CD4-positive, alpha-beta T cell treated with Interleukin-12 subunit alpha and Interleukin-12 subunit beta, for 1 hour (primary cell): Measurements from ENCODE around the gene UBAC2.

Experiments
- DNase-seq: peaks from one replicate; pipeline ENCODE4 v3.0.0-alpha.2; 2020

Gene UBAC2

GRCh38 chr13:99344610-99345208 is 144.1 kb downstream of the UBAC2 start:
- no peak for DNase-seq

DNA sequence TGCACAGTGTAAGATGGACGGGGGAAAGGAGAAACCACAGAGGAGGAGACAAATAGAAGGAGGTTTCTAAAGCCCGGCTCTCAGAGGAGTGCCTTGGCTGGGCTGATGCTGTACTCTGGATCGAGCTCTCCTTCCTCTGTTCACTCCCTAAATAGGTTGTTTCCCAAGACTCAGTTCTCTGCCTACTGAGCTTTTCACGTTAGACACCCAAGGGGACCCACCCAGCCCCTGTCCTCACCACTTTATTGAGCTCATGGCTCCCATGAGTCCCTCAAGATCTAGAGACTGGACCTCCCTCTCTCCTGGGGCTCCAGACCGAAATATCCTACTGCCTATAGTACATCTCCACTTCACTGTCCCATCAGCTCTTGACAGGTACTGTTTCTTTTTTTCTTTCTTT is 144.7 kb downstream of the UBAC2 start:
- DNase-seq: no peak

DNA sequence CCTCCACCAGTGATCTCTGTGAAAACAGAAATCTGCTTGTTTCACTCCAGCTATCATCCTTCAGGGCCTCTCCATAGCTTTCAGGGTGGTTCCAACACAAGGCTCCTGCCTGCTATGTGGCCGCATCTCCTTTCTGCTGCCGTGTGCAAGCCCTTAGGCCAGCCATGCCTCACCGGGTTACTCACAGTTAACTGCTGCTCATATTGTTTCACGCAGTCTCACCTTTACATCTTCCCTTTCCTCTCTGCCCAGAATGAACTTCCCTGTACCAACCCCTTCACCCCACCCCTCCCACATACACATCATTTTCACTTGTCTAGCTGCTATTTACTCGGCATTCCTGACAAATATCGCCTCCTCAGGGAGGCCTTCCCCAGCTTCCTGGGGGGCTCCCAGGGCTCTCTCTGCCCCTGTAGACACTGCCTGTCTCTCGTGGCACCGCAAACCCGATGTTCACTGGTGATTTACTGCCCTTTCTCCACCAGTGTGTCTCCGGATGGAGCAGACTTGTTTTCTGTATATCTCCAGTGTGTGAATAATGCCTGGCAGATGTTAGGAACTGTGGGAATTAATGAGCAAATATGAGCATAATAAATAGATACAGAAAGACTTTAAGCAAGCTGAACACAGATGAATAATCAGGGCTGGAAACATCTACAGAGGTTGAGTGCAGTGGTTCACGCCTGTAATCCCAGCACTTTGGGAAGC is 145.8 kb downstream of the UBAC2 start:
- DNase-seq: no peak

DNA sequence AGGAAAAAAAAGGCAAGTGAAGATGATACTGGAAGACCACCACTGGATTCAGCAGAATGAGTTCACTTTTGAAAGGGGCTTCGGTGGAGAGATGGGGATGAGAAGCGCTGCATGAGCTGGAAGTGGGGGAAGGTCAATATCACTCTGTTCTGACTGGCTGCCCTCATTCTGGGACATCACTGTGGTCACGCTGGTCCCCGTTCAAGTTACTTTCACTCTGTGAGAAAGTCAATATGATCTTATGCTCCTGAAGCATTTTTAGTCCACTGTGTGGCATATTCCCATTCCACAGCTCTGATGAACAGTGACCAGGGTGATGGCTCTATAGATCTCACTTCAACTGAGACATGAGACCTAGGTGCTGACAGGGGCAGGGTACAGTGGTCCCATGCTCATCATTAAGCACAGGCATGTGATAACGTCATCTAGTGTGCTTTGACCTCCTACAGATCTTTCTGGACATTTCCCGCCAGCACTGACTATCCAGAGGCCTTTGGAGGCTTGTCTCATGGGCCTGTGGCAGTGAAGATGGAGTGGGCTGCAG is 146.8 kb downstream of the UBAC2 start:
- DNase-seq: no peak

- DNase-seq: no peak
Measured at GRCh38 chr13:99347911-99348451, 147.3 kb downstream of the UBAC2 start.

- no peak for DNase-seq
Measured at GRCh38 chr13:99350191-99350590, 149.5 kb downstream of the UBAC2 start.

DNA sequence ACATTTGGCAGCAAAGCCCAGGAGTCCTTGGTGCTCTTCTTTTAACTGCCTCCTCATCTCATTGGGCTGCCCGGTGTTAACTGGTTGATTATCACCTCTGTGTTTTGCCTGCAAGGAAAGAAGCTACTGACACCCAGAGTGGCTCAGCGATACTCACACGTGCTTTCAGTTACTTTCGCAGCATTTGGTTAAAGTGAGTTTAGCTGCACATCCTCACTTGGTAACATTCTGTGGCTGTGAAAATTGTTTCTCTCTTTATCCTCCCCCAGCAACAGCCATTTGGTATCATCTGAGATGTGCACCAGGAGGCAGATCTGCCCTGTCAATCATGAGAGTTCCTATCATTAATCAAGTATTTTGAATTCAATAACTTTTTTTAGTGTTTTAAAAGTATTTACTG is 151.1 kb downstream of the UBAC2 start:
- DNase-seq: peak; percentile 73

DNA sequence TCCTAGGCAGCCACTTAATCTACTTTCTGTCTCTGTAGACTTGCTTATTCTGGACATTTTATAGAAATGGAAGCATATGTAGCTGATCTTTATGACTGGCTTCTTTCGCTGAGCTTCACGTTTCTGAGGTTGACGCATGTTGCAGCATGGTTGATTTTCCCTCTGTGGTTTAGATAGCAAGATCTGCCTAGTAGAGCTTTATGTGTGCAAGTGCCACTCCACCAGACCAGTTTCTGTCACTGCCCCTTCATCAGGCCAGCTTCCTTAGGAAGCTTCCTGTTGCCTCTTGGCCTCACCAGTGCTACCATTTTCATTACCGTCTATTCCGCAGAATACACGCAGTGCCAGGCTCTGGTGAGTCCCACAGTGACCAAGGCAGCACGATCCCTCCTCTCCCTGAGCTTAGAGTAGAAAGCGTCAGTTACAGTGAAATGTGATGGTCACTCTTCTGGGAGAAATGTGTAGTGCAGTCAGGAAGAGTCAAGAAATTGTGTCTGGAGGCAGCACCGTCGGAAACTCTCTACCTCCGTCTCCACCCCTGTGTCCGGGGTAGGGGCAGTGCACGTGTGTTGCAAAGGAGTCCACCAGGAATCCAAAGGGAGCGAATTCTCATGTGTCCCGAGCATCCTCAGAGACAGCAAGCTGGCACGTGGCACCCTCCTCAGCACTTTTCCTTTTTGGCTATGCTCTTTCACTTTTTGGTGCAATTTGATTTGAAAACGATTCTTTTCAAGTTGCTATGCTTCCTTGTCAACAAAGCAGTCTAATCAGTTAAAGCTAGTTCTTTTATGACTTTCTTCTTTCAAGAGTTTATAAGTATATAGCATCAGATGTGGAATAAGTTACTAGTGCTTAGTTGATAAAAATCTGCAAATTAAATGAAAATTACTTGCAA is 151.9 kb downstream of the UBAC2 start:
- DNase-seq: peak; percentile 48

DNA sequence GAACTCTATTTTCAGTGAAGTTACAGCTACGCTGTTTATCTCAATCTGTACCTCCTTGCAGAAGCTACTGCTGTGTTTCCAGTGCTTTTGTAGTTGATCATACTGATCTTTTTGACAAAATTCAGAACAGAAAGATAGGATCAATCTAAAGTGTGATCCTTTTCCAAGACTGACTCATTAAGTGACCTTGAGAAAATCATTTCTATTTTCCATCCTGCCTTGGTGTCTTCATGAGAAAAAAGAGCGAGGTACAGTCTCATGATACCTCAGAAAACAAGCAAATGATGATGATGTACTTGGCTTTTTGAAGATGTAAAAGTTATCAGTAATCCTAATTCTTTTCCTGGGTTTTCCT is 152.6 kb downstream of the UBAC2 start:
- no peak for DNase-seq

DNA sequence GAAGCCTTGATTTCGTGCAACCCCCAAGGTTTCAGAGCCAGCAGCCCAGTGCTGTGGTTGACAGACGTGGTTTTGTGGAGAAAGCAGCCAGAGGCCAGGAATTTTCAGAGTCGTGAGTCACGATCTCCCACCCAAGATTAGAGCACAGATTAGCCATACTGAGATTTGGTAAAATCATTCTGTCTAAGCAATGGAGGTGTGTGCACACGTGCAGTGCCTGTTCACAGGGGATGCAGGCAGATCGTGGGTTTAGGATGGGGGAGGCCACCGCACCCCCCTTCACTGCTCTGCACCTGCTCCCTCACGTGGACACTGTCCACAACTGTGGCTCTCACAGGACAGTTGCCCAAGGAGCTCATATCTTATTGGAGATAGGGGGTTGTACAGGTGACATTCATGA is 153.2 kb downstream of the UBAC2 start:
- no peak for DNase-seq

DNA sequence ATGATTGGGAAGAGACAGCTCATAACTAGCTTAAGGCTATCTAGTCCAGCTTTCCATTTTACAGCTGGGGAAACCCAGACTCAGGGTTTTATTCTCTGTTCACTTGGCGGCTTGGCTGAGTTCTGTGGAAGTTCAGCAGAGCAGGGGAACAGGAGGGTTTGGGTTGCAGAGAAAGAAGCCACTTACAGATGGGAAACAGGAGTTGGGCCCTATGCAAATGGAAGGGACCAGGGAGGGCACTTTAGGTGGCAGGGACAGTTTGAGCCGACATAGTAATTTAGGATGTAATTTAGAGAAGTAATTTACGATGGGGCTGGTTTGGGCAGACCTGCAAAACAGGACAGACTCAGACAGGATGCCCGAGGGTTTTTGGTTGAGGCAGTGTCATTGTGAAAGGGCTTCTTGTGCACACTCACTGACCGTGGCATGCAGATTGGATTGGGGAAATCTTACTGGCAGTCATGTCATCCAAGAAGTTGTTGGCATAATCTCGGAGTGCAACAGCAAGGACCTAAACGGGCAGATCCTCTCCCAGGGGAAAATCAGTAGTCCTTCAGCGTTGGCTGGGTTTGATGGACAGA is 153.8 kb downstream of the UBAC2 start:
- DNase-seq: peak; percentile 42

GRCh38 chr13:99355267-99356011 is 154.8 kb downstream of the UBAC2 start:
- DNase-seq: peak; percentile 36

GRCh38 chr13:99356012-99356261 is 155.3 kb downstream of the UBAC2 start:
- DNase-seq: no peak

DNA sequence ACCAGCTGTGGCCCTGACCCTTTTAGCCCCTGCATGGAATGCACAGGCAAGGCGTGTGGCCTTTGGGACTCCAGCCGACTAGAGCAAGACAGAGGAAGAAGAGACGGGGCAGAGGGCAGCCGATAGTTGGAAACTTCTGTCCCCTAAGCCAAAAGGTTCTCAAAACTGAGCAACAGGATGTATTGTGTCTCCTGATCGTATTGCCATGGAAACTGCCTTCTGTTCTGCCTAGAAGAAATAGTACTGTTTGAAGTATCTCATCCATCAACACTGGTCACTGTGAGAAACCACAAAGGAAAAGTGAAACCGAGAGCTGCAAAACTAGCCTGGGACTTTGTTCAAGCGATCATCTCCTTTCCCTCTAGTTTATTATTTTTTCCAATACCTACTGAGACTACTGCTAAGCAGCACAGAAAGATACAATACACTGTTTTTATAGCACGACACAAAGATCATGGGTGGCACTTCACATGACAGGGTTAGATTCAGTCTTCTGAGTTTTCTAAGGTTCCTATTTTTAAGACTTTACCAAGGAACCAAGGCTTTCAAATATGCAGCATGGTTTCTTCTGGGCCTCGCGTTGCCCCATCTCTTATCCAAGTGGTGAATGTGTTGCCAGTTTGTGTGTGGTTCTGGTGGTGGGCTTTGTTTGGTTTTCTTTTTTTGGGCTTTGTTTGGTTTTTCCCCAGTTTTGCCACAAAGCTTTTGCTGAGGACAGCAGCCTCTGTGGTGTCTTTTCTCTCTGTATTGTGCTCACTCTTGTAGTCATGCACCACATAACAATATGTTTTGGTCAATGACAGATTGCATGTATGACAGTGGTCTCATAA is 155.8 kb downstream of the UBAC2 start:
- peak; percentile 91 for DNase-seq

DNA sequence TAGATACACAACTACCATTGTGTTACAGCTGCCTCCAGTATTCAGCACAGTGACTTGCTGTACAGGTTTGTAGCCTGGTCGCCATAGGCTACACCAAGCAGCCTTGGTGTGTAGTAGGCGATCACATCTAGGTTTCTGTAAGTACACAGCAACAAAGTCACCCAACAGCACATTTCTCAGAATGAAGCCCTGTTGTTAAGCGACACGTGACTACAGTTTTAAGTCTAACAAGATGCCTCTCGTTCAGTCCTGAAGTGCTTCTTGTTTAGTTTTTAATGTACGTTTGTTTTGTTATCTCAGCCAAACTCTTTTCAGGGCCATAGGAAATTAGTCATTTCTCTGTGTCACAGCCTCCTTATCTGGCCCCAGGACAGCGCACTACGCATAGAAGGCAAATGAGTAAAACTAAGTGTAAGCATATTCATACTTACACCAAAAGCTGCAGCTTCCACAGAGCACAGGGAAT is 156.5 kb downstream of the UBAC2 start:
- peak; percentile 61 for DNase-seq

DNA sequence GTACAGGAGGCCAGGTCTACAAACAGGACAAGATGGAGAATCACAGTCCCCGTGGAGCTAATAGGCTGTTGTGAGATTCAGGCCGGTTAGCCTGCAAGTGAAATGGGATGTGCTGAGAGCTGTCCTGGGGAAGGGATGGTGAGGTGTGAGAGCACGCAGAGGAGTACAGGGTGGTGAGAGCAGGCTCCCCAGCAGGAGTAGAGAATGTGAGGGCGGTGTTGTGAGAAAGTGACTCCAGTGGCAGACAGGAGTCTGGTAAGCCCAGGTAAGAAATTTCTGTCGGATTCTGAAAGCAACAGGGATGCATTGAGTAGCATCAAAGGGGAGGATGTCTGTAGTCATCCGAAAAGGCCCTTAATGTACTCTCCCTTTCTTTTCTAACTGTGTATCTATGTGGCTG is 157.3 kb downstream of the UBAC2 start:
- DNase-seq: peak; percentile 49

GRCh38 chr13:99359528-99359927 is 158.9 kb downstream of the UBAC2 start:
- no peak for DNase-seq

GRCh38 chr13:99360696-99361095 is 160.0 kb downstream of the UBAC2 start:
- no peak for DNase-seq

DNA sequence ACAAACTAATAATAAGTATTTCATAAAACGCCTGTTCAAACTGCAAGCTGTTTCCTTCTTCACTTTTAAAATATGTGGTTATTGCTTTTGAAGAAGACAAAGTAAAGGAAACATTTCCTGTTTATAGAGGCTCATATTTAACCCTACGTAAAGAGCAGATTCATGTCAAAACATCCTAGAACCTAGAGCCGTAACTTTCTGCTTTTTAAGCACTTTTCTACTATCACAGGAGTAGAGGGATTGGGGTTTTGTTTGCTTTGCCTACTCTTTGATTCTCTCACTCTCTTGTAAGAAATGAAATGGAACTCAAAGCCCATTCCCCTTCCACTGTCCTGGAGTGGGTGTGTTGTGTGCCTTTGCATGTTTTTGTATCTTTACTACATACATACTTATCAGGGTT is 160.5 kb downstream of the UBAC2 start:
- DNase-seq: peak; percentile 57

DNA sequence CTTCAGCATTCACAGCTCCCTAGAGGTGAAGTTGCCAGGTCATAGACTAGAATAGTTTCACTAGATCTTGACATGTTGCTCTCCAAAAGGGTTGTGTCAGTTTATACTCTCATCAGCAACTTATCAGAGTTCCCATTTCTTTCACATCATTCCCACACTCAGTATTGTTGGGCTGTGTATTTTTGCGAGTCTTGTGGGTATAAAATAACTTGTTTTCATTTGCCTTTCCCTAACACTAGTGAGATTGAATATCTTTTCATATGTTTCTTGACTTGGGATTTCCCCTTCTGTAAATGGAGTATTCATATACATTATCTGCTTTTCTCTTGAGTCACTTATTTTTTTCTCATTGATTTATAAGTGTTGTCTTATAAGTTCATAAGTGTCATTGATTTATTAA is 161.7 kb downstream of the UBAC2 start:
- DNase-seq: no peak

GRCh38 chr13:99363391-99363790 is 162.7 kb downstream of the UBAC2 start:
- no peak for DNase-seq

- DNase-seq: no peak
Measured at GRCh38 chr13:99363949-99364348, 163.3 kb downstream of the UBAC2 start.
